HG02610 (cell line): Measurements from ENCODE around the gene HEXD.

Experiments used
- ATAC-seq: cut with Tn5 transposase; IDR thresholded peaks from one replicate; pipeline ENCODE4 v1.9.1; 2021; ENCODE audit warnings: mild to moderate bottlenecking, moderate library complexity; ENCODE audit not compliant: unreplicated experiment

HEXD gene

GRCh38 chr17:82486231-82487094 is 68.3 kb downstream of the HEXD start:
- no peak for ATAC-seq

- no peak for ATAC-seq
These were observed 69.8 kb downstream of the HEXD start for GRCh38 chr17:82487910-82488309.

GRCh38 chr17:82489117-82489516 is 71.0 kb downstream of the HEXD start:
- ATAC-seq: no peak

- no peak for ATAC-seq
These were observed 71.8 kb downstream of the HEXD start for GRCh38 chr17:82489851-82490511.

- no peak for ATAC-seq
These were observed 72.5 kb downstream of the HEXD start for GRCh38 chr17:82490512-82491195.

GRCh38 chr17:82491196-82491530 is 73.0 kb downstream of the HEXD start:
- ATAC-seq: no peak

- no peak for ATAC-seq
These were observed 73.4 kb downstream of the HEXD start for GRCh38 chr17:82491533-82491932.
